ENCODE measurements around the gene MRM3.
"Not testable (repeated sequence)": the region's sequence is repeated elsewhere in the genome, so short reads cannot be mapped to it uniquely, and the experiment has no call there.

Gene MRM3

DNA sequence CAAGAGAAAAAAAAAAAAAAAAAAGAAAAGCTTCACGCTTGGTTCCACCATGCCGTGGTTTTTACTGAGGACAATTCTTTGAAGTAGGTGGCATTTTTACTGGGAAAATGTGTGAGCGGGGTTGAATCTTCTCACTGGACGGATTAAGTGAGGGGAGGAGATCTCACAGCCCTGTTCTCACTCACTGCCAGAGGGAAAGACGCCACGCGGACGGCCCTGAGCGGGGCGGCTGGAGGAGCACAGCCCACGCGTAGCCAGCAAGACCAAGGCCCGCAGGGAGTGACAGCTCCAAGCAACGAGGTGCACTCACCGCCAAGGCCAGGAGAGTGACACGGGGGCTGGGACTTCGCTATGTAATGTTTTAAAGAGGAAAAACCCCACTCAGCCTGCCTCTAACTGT is 43.1 kb downstream of the MRM3 start:
- DNase-seq (ENCODE audit: low read depth), result no peak

DNA sequence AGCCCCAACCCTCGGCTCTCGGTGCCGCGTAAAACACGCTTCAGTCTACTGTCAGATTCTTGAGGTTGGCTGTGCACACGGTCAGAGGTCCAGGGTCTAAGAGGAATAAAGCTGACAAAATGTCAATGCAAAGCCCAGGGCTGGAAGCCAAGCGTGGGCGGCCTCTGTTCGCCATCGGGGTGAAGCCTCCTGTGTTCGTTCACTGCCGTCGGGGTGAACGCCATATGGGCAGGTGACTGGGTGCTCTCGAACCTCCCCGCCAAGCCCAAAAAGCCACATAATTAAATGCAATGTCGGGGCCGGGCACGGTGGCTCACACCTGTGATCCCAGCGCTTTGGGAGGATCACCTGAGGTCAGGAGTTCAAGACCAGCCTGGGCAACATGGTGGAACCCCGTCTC is 44.6 kb downstream of the MRM3 start:
- no peak for DNase-seq (ENCODE audit: low read depth)

DNA sequence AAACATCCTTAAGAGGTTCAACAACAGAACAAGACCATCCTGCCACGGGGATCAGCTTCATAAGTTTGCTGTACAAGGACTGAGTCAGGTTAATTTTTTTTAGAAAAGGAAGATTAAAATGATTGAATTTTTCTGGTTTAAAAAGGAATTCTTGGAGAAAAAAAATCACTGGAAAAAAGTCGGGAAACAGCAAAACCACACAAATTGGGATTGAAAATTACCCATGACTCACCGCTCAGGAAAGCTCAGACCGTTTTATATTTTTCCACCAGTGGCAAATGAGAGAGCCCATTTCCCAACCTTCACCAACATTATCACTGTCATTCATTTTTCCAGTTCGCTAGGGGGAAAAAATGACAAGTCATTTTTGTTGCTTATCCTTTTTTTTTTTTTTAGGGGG is 46.6 kb downstream of the MRM3 start:
- DNase-seq (ENCODE audit: low read depth), result no peak

DNA sequence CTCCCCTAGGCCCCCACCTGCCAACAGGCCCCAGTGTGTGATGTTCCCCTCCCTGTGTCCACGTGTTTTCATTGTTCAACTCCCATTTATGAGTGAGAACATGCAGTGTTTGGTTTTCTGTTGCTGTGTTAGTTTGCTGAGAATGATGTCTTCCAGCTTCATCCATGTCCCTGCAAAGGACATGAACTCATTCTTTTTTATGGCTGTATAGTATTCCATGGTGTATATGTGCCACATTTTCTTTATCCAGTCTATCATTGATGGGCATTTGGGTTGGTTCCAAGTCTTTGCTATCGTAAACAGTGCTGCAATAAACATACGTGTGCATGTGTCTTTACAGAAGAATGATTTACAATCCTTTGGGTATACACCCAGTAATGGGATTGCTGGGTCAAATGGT is 47.5 kb downstream of the MRM3 start:
- DNase-seq (ENCODE audit: low read depth), result not testable (repeated sequence)

DNA sequence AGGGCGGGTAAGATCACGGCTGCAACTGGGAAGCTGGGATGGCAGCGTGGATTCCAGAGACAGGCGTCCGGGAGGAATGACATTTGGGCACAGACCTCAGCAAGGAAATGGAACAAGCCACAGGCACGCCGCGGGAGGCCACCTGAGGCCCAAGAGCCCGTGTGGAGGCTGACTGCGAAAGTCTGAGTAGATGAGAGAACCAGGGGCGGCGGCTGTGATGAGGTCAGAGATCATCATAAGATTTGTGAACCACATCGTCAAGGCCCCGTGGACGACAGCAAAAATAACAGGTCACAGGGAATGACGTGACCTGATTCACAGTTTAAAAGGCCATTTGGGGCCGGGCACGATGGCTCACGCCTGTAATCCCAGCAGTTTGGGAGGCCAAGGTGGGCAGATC is 48.2 kb downstream of the MRM3 start:
- DNase-seq (ENCODE audit: low read depth), result no peak

DNA sequence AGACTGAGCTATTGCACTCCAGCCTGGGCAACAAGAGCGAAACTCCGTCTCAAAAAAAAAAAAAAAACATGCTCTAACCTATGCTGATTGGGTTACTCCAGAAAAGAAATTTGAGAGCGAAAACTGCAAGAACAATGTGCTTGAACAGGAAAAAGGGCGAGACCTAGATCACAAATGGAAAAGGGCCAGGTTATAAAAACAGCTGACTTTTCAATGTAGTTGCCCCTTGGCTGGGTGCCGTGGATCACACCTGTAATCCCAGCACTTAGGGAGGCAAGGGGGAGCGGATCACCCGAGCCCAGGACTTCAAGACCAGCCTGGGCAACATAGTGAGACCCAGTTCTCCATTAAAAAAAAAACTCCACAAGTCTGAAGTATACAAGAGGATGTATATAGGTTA is 48.8 kb downstream of the MRM3 start:
- DNase-seq (ENCODE audit: low read depth), result no peak

DNA sequence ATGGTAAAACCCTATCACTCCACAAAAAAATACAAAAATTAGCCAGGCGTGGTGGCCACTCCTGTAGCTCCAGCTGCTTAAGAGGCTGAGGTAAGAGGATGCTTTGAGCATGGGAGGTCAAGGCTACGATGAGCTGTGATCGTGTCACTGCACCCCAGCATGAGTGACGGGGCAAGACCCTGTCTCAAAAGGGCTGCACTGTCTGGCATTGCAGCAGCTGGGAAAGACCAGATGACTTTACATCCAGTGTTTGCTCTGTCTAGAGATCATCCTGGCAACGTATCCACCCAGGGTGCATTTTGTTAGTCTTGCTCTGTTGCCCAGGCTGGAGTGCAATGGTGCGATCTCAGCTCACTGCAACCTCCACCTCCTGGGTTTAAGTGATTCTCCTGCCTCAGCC is 52.0 kb downstream of the MRM3 start:
- DNase-seq (ENCODE audit: low read depth), result no peak

DNA sequence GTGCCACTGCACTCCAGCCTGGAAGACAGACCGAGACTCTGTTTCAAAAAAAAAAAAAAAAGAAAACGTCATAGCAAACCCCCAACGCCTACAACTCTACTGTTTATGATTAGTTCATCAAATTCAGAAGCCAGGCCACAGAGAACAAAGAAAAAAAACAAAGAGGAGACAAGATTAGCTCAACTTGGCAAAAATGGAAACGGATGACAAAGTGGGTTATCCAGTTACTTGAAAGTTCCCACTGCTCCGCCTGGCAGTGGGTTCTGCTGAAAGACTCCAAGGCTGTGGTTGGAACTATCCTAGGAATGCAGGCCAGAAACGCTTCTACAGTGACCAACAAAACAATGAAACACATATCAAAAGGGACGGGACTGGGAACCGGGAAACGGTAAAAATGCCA is 53.1 kb downstream of the MRM3 start:
- DNase-seq (ENCODE audit: low read depth), result peak; percentile 98

DNA sequence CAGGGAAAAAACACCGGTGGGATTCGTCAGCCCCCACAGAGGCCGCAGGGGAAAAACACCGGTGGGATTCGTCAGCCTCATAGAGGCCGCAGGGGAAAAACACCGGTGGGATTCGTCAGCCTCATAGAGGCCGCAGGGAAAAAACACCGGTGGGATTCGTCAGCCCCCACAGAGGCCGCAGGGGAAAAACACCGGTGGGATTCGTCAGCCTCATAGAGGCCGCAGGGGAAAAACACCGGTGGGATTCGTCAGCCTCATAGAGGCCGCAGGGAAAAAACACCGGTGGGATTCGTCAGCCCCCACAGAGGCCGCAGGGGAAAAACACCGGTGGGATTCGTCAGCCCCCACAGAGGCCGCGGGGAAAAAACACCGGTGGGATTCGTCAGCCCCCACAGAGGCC is 53.6 kb downstream of the MRM3 start:
- DNase-seq (ENCODE audit: low read depth), result not testable (repeated sequence)

DNA sequence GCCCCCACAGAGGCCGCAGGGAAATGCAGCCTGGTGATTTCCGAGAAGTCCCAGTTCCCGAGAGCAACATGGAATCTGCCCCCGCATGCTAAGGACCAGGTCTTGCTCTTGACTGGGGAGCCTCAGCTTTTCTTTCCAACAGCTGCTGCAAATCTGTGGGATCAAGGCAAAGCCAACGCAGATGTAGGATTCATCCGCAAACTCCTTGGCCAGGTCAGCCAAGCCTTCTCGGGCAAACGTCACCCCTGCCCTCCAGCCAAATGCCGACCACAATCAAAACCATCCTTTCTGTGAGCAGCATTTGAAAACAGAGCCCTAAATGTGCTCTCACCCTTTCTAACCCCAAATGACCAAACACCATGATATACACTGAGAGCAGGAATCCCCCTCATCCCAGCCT is 54.0 kb downstream of the MRM3 start:
- DNase-seq (ENCODE audit: low read depth), result no peak

DNA sequence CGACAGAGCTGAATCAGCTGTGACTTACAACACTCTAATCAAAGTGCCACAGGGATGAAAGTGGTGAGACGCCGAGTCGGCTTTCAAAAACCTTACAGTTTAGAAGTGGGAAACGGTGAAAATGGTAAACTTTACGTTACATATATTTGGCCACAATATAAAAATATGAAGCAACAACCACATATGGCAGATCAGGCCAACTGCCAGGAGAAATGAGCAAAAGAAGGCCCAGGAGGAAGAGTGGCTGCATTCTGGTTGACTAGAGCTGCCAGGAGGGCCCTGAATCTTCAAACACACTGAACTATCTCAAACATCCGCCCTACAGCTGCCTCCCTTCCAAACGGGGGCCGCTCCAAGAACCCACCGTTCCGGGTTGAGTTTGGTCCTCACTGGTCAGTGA is 56.3 kb downstream of the MRM3 start:
- no peak for DNase-seq (ENCODE audit: low read depth)

DNA sequence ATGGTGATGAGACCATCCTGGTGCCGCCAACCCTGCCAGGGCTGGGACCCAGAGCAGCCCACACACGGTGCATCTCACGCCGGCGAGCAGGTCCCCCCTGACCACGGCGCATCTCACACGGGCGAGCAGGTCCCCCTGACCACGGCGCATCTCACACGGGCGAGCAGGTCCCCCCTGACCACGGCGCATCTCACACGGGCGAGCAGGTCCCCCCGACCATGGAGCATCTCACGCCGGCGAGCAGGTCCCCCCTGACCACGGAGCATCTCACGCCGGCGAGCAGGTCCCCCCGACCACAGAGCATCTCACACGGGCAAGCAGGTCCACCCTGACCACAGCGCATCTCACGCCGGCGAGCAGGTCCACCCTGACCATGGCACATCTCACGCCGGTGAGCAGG is 59.2 kb downstream of the MRM3 start:
- DNase-seq (ENCODE audit: low read depth), result no peak

All from non-pigmented ciliary epithelial cell (primary cell).